ENCODE results near the gene CD300A. TPM values are rescaled to one million over a fixed set of nuclear protein-coding genes. Genes with fewer than 3 reads are reported as not detected.
"Not testable (repeated sequence)": the region's sequence is repeated elsewhere in the genome, so short reads cannot be mapped to it uniquely, and the experiment has no call there.

CD300A gene
- polyA plus RNA-seq, 2 donors, result 1.3 to 1.6 TPM

GRCh38 chr17:74512036-74512435 lies 45.6 kb downstream of the CD300A start:
- Histone ChIP-seq H3K27me3 (ENCODE audit: control insufficient read depth in 1 of 2, insufficient read depth in 2 of 2, low read length in 2 of 2) (no peaks in the 10 kb centered on the region), H3K4me1 (ENCODE audit: control insufficient read depth in 2 of 2, insufficient read depth in 2 of 2, low read length in 1 of 2) (no peaks in the 10 kb centered on the region), H3K36me3 (ENCODE audit: control insufficient read depth in 2 of 2, insufficient read depth in 2 of 2, low read length in 1 of 2) (no peaks in the 10 kb centered on the region), H3K4me3 (ENCODE audit: low read depth in 1 of 2, low read length in 2 of 2) (no peak overlapping the region), H3K27ac (ENCODE audit: low read depth in 2 of 2, low read length in 1 of 2) (peak overlapping the region in 1 of 2 donors; percentile 15), H3K9me3 (ENCODE audit: control insufficient read depth in 2 of 2, insufficient read depth in 1 of 2, low read depth in 1 of 2, low read length in 1 of 2) (peaks cover 0 to 8% of the 10 kb centered on the region in 2 donors)
- 84 to 89% methylated on average over 2 of the region's 2 CpGs for WGBS, 2 donors

- Histone ChIP-seq H3K9me3 (ENCODE audit: control insufficient read depth in 2 of 2, insufficient read depth in 1 of 2, low read depth in 1 of 2, low read length in 1 of 2) (peaks cover 0 to 8% of the 10 kb centered on the region in 2 donors), H3K27ac (ENCODE audit: low read depth in 2 of 2, low read length in 1 of 2) (no peak overlapping the region), H3K4me3 (ENCODE audit: low read depth in 1 of 2, low read length in 2 of 2) (no peak overlapping the region), H3K36me3 (ENCODE audit: control insufficient read depth in 2 of 2, insufficient read depth in 2 of 2, low read length in 1 of 2) (no peaks in the 10 kb centered on the region), H3K27me3 (ENCODE audit: control insufficient read depth in 1 of 2, insufficient read depth in 2 of 2, low read length in 2 of 2) (no peaks in the 10 kb centered on the region), H3K4me1 (ENCODE audit: control insufficient read depth in 2 of 2, insufficient read depth in 2 of 2, low read length in 1 of 2) (no peaks in the 10 kb centered on the region)
- 67 to 80% methylated on average over 7 of the region's 7 CpGs for whole genome bisulfite sequencing, 2 donors
Measured at GRCh38 chr17:74512624-74513091, 46.2 kb downstream of the CD300A start.

- no peaks in the 10 kb centered on the region for H3K36me3 ChIP-seq (ENCODE audit: control insufficient read depth in 2 of 2, insufficient read depth in 2 of 2, low read length in 1 of 2)
- H3K9me3 ChIP-seq (ENCODE audit: control insufficient read depth in 2 of 2, insufficient read depth in 1 of 2, low read depth in 1 of 2, low read length in 1 of 2), result peaks cover 0 to 8% of the 10 kb centered on the region in 2 donors
- no peaks in the 10 kb centered on the region for H3K27me3 ChIP-seq (ENCODE audit: control insufficient read depth in 1 of 2, insufficient read depth in 2 of 2, low read length in 2 of 2)
- no peaks in the 10 kb centered on the region for H3K4me1 ChIP-seq (ENCODE audit: control insufficient read depth in 2 of 2, insufficient read depth in 2 of 2, low read length in 1 of 2)
- no peak overlapping the region for H3K4me3 ChIP-seq (ENCODE audit: low read depth in 1 of 2, low read length in 2 of 2)
- 9 to 91% methylated on average over 3 of the region's 3 CpGs for WGBS, 2 donors
- H3K27ac ChIP-seq (ENCODE audit: low read depth in 2 of 2, low read length in 1 of 2), result no peak overlapping the region
Measured at GRCh38 chr17:74513987-74514631, 47.7 kb downstream of the CD300A start.

- Histone ChIP-seq H3K27ac (ENCODE audit: low read depth in 2 of 2, low read length in 1 of 2) (no peak overlapping the region), H3K4me3 (ENCODE audit: low read depth in 1 of 2, low read length in 2 of 2) (no peak overlapping the region), H3K4me1 (ENCODE audit: control insufficient read depth in 2 of 2, insufficient read depth in 2 of 2, low read length in 1 of 2) (no peaks in the 10 kb centered on the region), H3K36me3 (ENCODE audit: control insufficient read depth in 2 of 2, insufficient read depth in 2 of 2, low read length in 1 of 2) (no peaks in the 10 kb centered on the region), H3K9me3 (ENCODE audit: control insufficient read depth in 2 of 2, insufficient read depth in 1 of 2, low read depth in 1 of 2, low read length in 1 of 2) (peaks cover 0 to 8% of the 10 kb centered on the region in 2 donors), H3K27me3 (ENCODE audit: control insufficient read depth in 1 of 2, insufficient read depth in 2 of 2, low read length in 2 of 2) (no peaks in the 10 kb centered on the region)
- 91 to 95% methylated on average over 10 of the region's 10 CpGs for WGBS, 2 donors
Measured at GRCh38 chr17:74514632-74515334, 48.3 kb downstream of the CD300A start.

- 61 to 72% methylated on average over 4 of the region's 4 CpGs for WGBS, 2 donors
- Histone ChIP-seq H3K4me1 (ENCODE audit: control insufficient read depth in 2 of 2, insufficient read depth in 2 of 2, low read length in 1 of 2) (no peaks in the 10 kb centered on the region), H3K27me3 (ENCODE audit: control insufficient read depth in 1 of 2, insufficient read depth in 2 of 2, low read length in 2 of 2) (no peaks in the 10 kb centered on the region), H3K36me3 (ENCODE audit: control insufficient read depth in 2 of 2, insufficient read depth in 2 of 2, low read length in 1 of 2) (no peaks in the 10 kb centered on the region), H3K4me3 (ENCODE audit: low read depth in 1 of 2, low read length in 2 of 2) (no peak overlapping the region), H3K9me3 (ENCODE audit: control insufficient read depth in 2 of 2, insufficient read depth in 1 of 2, low read depth in 1 of 2, low read length in 1 of 2) (peaks cover 0 to 8% of the 10 kb centered on the region in 2 donors), H3K27ac (ENCODE audit: low read depth in 2 of 2, low read length in 1 of 2) (no peak overlapping the region)
Measured at GRCh38 chr17:74515941-74516340, 49.5 kb downstream of the CD300A start.

GRCh38 chr17:74516561-74517328 lies 50.3 kb downstream of the CD300A start:
- peaks cover 0 to 11% of the 10 kb centered on the region in 2 donors for H3K9me3 ChIP-seq (ENCODE audit: control insufficient read depth in 2 of 2, insufficient read depth in 1 of 2, low read depth in 1 of 2, low read length in 1 of 2)

GRCh38 chr17:74518413-74518981 lies 52.1 kb downstream of the CD300A start:
- 77 to 81% methylated on average over 6 of the region's 6 CpGs for WGBS, 2 donors
- H3K4me1 ChIP-seq (ENCODE audit: control insufficient read depth in 2 of 2, insufficient read depth in 2 of 2, low read length in 1 of 2); H3K27me3 ChIP-seq (ENCODE audit: control insufficient read depth in 1 of 2, insufficient read depth in 2 of 2, low read length in 2 of 2); H3K4me3 ChIP-seq (ENCODE audit: low read depth in 1 of 2, low read length in 2 of 2); H3K36me3 ChIP-seq (ENCODE audit: control insufficient read depth in 2 of 2, insufficient read depth in 2 of 2, low read length in 1 of 2); H3K27ac ChIP-seq (ENCODE audit: low read depth in 2 of 2, low read length in 1 of 2): not testable (repeated sequence)
- peaks cover 7 to 24% of the 10 kb centered on the region in 2 donors for H3K9me3 ChIP-seq (ENCODE audit: control insufficient read depth in 2 of 2, insufficient read depth in 1 of 2, low read depth in 1 of 2, low read length in 1 of 2)

More at GRCh38 chr17:74516561-74517328, 50.3 kb downstream of the CD300A start:
- H3K4me3 ChIP-seq (ENCODE audit: low read depth in 1 of 2, low read length in 2 of 2), result no peak overlapping the region
- H3K36me3 ChIP-seq (ENCODE audit: control insufficient read depth in 2 of 2, insufficient read depth in 2 of 2, low read length in 1 of 2), result no peaks in the 10 kb centered on the region
- H3K27me3 ChIP-seq (ENCODE audit: control insufficient read depth in 1 of 2, insufficient read depth in 2 of 2, low read length in 2 of 2), result no peaks in the 10 kb centered on the region
- no peak overlapping the region for H3K27ac ChIP-seq (ENCODE audit: low read depth in 2 of 2, low read length in 1 of 2)
- H3K4me1 ChIP-seq (ENCODE audit: control insufficient read depth in 2 of 2, insufficient read depth in 2 of 2, low read length in 1 of 2), result no peaks in the 10 kb centered on the region
- WGBS, 2 donors, result 88 to 91% methylated on average over 3 of the region's 3 CpGs

- WGBS, 2 donors, result 73 to 76% methylated on average over 3 of the region's 3 CpGs
- Histone ChIP-seq H3K27ac (ENCODE audit: low read depth in 2 of 2, low read length in 1 of 2) (no peak overlapping the region), H3K4me3 (ENCODE audit: low read depth in 1 of 2, low read length in 2 of 2) (no peak overlapping the region), H3K9me3 (ENCODE audit: control insufficient read depth in 2 of 2, insufficient read depth in 1 of 2, low read depth in 1 of 2, low read length in 1 of 2) (peaks cover 8 to 17% of the 10 kb centered on the region in 2 donors), H3K27me3 (ENCODE audit: control insufficient read depth in 1 of 2, insufficient read depth in 2 of 2, low read length in 2 of 2) (no peaks in the 10 kb centered on the region), H3K4me1 (ENCODE audit: control insufficient read depth in 2 of 2, insufficient read depth in 2 of 2, low read length in 1 of 2) (no peaks in the 10 kb centered on the region), H3K36me3 (ENCODE audit: control insufficient read depth in 2 of 2, insufficient read depth in 2 of 2, low read length in 1 of 2) (no peaks in the 10 kb centered on the region)
Measured at GRCh38 chr17:74520016-74520434, 53.6 kb downstream of the CD300A start.

GRCh38 chr17:74520790-74521480 lies 54.5 kb downstream of the CD300A start:
- Histone ChIP-seq H3K4me3 (ENCODE audit: low read depth in 1 of 2, low read length in 2 of 2) (no peak overlapping the region), H3K27me3 (ENCODE audit: control insufficient read depth in 1 of 2, insufficient read depth in 2 of 2, low read length in 2 of 2) (no peaks in the 10 kb centered on the region), H3K4me1 (ENCODE audit: control insufficient read depth in 2 of 2, insufficient read depth in 2 of 2, low read length in 1 of 2) (no peaks in the 10 kb centered on the region), H3K9me3 (ENCODE audit: control insufficient read depth in 2 of 2, insufficient read depth in 1 of 2, low read depth in 1 of 2, low read length in 1 of 2) (peaks cover 8 to 17% of the 10 kb centered on the region in 2 donors), H3K27ac (ENCODE audit: low read depth in 2 of 2, low read length in 1 of 2) (peak overlapping the region in 1 of 2 donors; percentile 13), H3K36me3 (ENCODE audit: control insufficient read depth in 2 of 2, insufficient read depth in 2 of 2, low read length in 1 of 2) (no peaks in the 10 kb centered on the region)
- WGBS, 2 donors, result 78 to 82% methylated on average over 21 of the region's 21 CpGs

Measured in esophagus (tissue), 2 donors.